ENCODE data around the gene CDK5R2. TPM values are rescaled to one million over a fixed set of nuclear protein-coding genes. Genes with fewer than 3 reads are reported as not detected.
A peak's percentile ranks its signal among the peaks of the same experiment; 100 is the strongest.
"Not testable (repeated sequence)": the region's sequence is repeated elsewhere in the genome, so short reads cannot be mapped to it uniquely, and the experiment has no call there.

Gene CDK5R2
- 0.16 TPM for total RNA-seq
- polyA plus RNA-seq: 0.23 TPM

DNA sequence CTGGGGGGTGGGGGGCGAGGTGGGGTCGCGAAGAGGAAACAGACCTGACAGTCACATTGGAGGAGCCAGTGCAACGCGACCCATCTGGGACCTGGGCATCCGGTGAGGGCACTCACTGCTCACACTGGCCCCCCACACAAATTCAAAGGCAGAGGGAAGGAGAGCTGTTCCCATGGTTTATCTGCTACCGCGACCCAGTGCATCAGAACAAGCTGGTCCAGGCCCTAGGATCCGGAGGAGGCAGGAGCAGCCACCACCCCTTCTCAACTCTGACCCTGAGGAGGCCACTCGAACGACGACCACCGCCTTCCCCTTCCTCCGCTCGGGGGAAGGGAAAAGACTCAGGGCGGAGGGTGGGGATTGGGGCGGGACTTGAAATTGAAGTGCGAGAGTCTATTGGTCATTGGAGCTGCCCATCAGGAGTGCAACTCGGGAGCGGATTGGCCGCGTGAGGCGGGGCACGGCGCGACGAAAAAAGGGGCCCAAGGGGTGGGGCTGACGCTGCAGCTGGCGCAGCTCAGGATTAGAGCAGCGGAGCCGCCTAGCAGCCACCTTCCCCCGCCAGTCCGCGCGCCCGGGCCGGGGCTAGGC, at the start of gene CDK5R2:
TSS of gene CDK5R2 (plus strand) at position 526 of the 591 bp plus-strand sequence. CDS start 155 bp downstream, outside the sequence.
- Histone ChIP-seq H3K27ac (ENCODE audit: low read depth) (no peak within 1 kb of the TSS), H3K36me3 (ENCODE audit: insufficient read depth) (no peaks in the 10 kb centered on the region), H3K4me1 (ENCODE audit: insufficient read depth) (no peaks in the 10 kb centered on the region), H3K4me3 (ENCODE audit: low read depth, low read length) (peak within 1 kb of the TSS; percentile 38)
- WGBS: 2% methylated on average over 37 of the region's 37 CpGs
- peak; percentile 74 for DNase-seq (ENCODE audit: extremely low spot score)

DNA sequence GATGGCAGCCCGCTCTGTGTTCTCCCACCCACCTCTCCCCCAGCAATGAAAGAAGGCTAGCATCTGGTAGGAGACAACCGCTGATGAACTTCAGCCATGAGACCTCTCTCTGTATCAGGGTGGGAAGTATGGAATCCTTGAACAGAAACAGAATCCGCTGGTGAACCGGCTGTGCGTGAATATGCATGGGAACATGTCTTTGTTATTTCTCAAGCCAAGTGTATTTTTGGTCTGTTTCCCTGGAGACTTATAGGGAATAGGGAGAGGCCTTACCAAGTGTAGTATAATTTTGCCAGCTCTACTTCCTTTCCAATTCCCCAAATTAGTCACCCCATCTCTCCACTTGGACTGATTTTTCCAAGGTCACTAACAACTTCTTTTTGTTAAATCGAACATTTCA, 48.7 kb upstream of the CDK5R2 start:
- 93% methylated on average over 6 of the region's 6 CpGs for WGBS
- Histone ChIP-seq H3K4me1 (ENCODE audit: insufficient read depth) (peaks cover 2% of the 10 kb centered on the region), H3K36me3 (ENCODE audit: insufficient read depth) (no peaks in the 10 kb centered on the region), H3K4me3 (ENCODE audit: low read depth, low read length) (no peak overlapping the region), H3K27ac (ENCODE audit: low read depth) (no peak overlapping the region)
- DNase-seq (ENCODE audit: extremely low spot score): no peak

DNA sequence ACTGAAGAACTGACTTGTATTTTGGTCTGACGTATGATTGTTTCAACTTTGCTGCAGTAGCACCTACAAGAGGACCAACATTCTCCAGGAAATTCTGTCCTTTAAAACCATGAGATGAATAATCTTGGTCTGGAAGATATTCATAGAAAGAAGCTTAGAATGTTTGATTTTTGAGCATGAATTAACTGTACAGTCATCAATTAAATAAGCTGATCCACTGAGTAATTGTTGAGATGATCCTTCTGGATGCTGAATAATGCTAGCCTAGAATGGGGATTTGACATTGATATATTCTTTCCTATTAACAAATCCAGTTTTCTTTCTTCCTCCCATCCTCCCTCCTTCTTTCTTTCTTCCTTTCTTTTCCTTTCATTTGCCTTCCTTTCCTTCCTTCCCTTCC, 39.0 kb upstream of the CDK5R2 start:
- H3K36me3 ChIP-seq (ENCODE audit: insufficient read depth): no peaks in the 10 kb centered on the region
- WGBS: 84% methylated on average over 1 of the region's 1 CpG

GRCh38 chr2:218924757-218925156, 34.7 kb upstream of the CDK5R2 start:
- Histone ChIP-seq H3K36me3 (ENCODE audit: insufficient read depth) (no peaks in the 10 kb centered on the region), H3K27ac (ENCODE audit: low read depth) (no peak overlapping the region), H3K4me1 (ENCODE audit: insufficient read depth) (no peaks in the 10 kb centered on the region), H3K4me3 (ENCODE audit: low read depth, low read length) (no peak overlapping the region)
- DNase-seq (ENCODE audit: extremely low spot score): no peak
- 86% methylated on average over 2 of the region's 2 CpGs for WGBS

More for the DNA sequence above, 39.0 kb upstream of the CDK5R2 start:
- Histone ChIP-seq H3K4me1 (ENCODE audit: insufficient read depth) (no peaks in the 10 kb centered on the region), H3K4me3 (ENCODE audit: low read depth, low read length) (no peak overlapping the region), H3K27ac (ENCODE audit: low read depth) (no peak overlapping the region)
- no peak for DNase-seq (ENCODE audit: extremely low spot score)

DNA sequence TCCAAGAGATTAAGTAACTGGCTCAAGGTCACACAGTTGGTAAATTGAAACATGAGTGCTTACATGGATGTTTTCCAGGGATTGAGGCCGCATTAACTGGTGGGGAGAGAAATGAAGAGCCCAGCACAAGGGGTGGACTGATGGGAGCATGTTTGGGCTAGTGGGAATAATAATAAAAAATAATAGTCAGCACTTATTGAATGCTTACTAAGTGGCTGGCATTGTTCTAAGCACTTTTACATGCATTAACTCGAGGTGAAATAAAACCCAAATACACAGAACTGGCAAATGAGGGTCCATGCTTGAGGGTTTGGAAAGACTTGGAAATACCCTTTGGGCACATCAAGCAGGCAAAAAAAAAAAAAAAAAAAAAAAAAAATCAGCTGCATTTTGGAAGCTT, 34.0 kb upstream of the CDK5R2 start:
- H3K4me3 ChIP-seq (ENCODE audit: low read depth, low read length): no peak overlapping the region
- 74% methylated on average over 2 of the region's 2 CpGs for WGBS
- no peak for DNase-seq (ENCODE audit: extremely low spot score)

GRCh38 chr2:218927422-218927821, 32.0 kb upstream of the CDK5R2 start:
- H3K4me1 ChIP-seq (ENCODE audit: insufficient read depth): no peaks in the 10 kb centered on the region
- 77% methylated on average over 2 of the region's 2 CpGs for WGBS
- DNase-seq (ENCODE audit: extremely low spot score): no peak
- H3K4me3 ChIP-seq (ENCODE audit: low read depth, low read length): no peak overlapping the region
- no peaks in the 10 kb centered on the region for H3K36me3 ChIP-seq (ENCODE audit: insufficient read depth)
- no peak overlapping the region for H3K27ac ChIP-seq (ENCODE audit: low read depth)

More for the DNA sequence above, 34.0 kb upstream of the CDK5R2 start:
- Histone ChIP-seq H3K4me1 (ENCODE audit: insufficient read depth) (no peaks in the 10 kb centered on the region), H3K27ac (ENCODE audit: low read depth) (no peak overlapping the region), H3K36me3 (ENCODE audit: insufficient read depth) (no peaks in the 10 kb centered on the region)

- DNase-seq (ENCODE audit: extremely low spot score): no peak
- 74% methylated on average over 4 of the region's 4 CpGs for WGBS
- H3K27ac ChIP-seq (ENCODE audit: low read depth): no peak overlapping the region
- no peaks in the 10 kb centered on the region for H3K4me1 ChIP-seq (ENCODE audit: insufficient read depth)
- H3K36me3 ChIP-seq (ENCODE audit: insufficient read depth): no peaks in the 10 kb centered on the region
- H3K4me3 ChIP-seq (ENCODE audit: low read depth, low read length): no peak overlapping the region
These were observed 31.6 kb upstream of the CDK5R2 start for GRCh38 chr2:218927876-218928275.

DNA sequence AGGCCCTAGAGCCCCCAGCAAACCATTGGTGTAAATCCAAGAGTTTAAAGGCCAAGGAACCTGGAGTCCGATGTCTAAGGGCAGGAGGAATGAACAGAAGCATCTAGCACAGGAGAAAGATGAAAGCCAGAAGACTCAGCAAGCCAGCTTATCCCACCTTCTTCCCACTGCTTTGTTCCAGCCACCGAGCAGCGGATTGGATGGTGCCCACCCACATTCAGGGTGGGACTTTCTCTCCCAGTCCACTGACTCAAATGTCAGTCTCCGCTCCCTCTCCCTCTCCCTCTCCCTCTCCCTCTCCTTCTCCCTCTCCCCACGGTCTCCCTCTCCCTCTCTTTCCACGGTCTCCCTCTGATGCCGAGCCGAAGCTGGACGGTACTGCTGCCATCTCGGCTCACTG, 29.0 kb upstream of the CDK5R2 start:
- WGBS: 93% methylated on average over 6 of the region's 10 CpGs
- not testable (repeated sequence) for H3K4me1 ChIP-seq (ENCODE audit: insufficient read depth); H3K4me3 ChIP-seq (ENCODE audit: low read depth, low read length); DNase-seq (ENCODE audit: extremely low spot score); H3K27ac ChIP-seq (ENCODE audit: low read depth); H3K36me3 ChIP-seq (ENCODE audit: insufficient read depth)

- H3K4me1 ChIP-seq (ENCODE audit: insufficient read depth); H3K27ac ChIP-seq (ENCODE audit: low read depth); H3K4me3 ChIP-seq (ENCODE audit: low read depth, low read length); DNase-seq (ENCODE audit: extremely low spot score); H3K36me3 ChIP-seq (ENCODE audit: insufficient read depth): not testable (repeated sequence)
- 94% methylated on average over 16 of the region's 25 CpGs for WGBS
These were observed 27.7 kb upstream of the CDK5R2 start for GRCh38 chr2:218931751-218932150.

GRCh38 chr2:218944759-218945404, 14.6 kb upstream of the CDK5R2 start:
- DNase-seq (ENCODE audit: extremely low spot score): no peak
- H3K36me3 ChIP-seq (ENCODE audit: insufficient read depth): no peaks in the 10 kb centered on the region
- H3K4me3 ChIP-seq (ENCODE audit: low read depth, low read length): no peak overlapping the region
- H3K27ac ChIP-seq (ENCODE audit: low read depth): no peak overlapping the region
- H3K4me1 ChIP-seq (ENCODE audit: insufficient read depth): no peaks in the 10 kb centered on the region
- WGBS: 71% methylated on average over 1 of the region's 1 CpG

DNA sequence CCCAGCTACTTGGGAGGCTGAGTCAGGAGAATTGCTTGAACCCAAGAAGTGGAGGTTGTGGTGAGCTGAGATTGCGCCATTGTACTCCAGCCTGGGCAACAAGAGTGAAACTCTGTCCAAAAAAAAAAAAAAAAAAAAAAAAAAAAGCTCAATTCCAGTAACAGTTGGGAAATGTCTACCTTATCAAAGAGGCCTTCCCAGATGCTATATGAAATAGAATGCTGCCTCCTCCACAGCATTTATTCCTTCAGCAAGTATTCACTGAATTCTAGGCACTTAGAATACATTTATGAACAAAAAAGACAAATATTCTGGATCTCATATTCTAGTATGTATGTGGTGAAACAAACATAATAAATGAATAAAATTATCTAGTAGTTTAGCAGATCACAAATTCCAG, 12.8 kb upstream of the CDK5R2 start:
- DNase-seq (ENCODE audit: extremely low spot score): no peak
- 85% methylated on average over 1 of the region's 1 CpG for WGBS
- no peaks in the 10 kb centered on the region for H3K4me1 ChIP-seq (ENCODE audit: insufficient read depth)
- H3K4me3 ChIP-seq (ENCODE audit: low read depth, low read length): no peak overlapping the region
- no peak overlapping the region for H3K27ac ChIP-seq (ENCODE audit: low read depth)
- no peaks in the 10 kb centered on the region for H3K36me3 ChIP-seq (ENCODE audit: insufficient read depth)

GRCh38 chr2:218952160-218952559, 7.3 kb upstream of the CDK5R2 start:
- no peak overlapping the region for H3K27ac ChIP-seq (ENCODE audit: low read depth)
- H3K36me3 ChIP-seq (ENCODE audit: insufficient read depth): no peaks in the 10 kb centered on the region
- H3K4me3 ChIP-seq (ENCODE audit: low read depth, low read length): no peak overlapping the region
- WGBS: 90% methylated on average over 7 of the region's 7 CpGs
- no peak for DNase-seq (ENCODE audit: extremely low spot score)
- no peaks in the 10 kb centered on the region for H3K4me1 ChIP-seq (ENCODE audit: insufficient read depth)

DNA sequence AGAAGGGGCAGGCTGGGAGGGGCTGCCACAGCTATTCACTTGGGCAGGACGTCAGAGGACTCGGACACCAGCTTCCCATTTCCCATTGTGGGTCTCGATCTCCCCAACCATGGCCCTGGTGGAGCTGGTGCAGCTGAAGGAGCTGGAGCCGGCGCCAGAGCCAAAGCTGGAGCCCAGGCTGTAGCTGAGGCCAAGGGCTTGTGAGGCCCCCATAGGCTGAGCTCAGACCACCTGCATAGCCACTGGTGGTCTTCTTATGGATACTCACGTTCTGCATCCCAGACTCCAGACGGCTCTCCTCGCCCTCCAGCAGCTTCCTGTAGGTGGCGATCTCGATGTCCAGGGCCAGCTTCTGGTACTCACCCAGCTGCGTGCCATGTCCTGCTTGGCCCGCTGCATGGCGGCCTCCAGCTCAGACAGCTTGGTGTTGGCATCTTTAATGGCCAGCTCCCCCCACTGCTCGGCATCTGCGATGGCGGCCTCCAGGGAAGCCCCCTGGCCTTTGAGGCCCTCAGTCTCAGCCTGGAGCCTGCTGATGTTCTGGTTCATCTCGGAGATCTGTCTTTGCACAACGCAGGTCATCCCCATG, 6.0 kb upstream of the CDK5R2 start:
- no peaks in the 10 kb centered on the region for H3K4me1 ChIP-seq (ENCODE audit: insufficient read depth)
- no peak for DNase-seq (ENCODE audit: extremely low spot score)
- no peak overlapping the region for H3K4me3 ChIP-seq (ENCODE audit: low read depth, low read length)
- no peaks in the 10 kb centered on the region for H3K36me3 ChIP-seq (ENCODE audit: insufficient read depth)
- H3K27ac ChIP-seq (ENCODE audit: low read depth): no peak overlapping the region
- 66% methylated on average over 18 of the region's 18 CpGs for WGBS

- Histone ChIP-seq H3K4me3 (ENCODE audit: low read depth, low read length) (no peak overlapping the region), H3K4me1 (ENCODE audit: insufficient read depth) (no peaks in the 10 kb centered on the region), H3K36me3 (ENCODE audit: insufficient read depth) (no peaks in the 10 kb centered on the region), H3K27ac (ENCODE audit: low read depth) (no peak overlapping the region)
- no peak for DNase-seq (ENCODE audit: extremely low spot score)
- 72% methylated on average over 8 of the region's 8 CpGs for WGBS
These were observed 4.7 kb upstream of the CDK5R2 start for GRCh38 chr2:218954541-218955300.

All from urinary bladder (tissue), 4 donors.